Cardiac atrium fibroblast (primary cell): Measurements from ENCODE around the gene STH. TPM values are rescaled to one million over a fixed set of nuclear protein-coding genes. Genes with fewer than 3 reads are reported as not detected.

Experiments
- total RNA-seq: library from RNA; depleted of rRNA; stranded (reverse); fragments of >200 nt; gene quantifications from 2 replicates; pipeline ENCODE4 v1.2.3, GENCODE V29; 2015

Gene STH, protein sequence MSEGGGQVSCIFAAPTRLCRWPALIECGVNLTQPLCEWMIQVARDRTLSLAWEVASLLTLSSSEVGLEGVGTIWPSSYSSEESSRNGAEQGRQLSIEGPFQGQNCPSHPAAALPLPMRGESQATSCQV
- not detected in 2 replicates for total RNA-seq

GRCh38 chr17:45998987-45999899 lies at the start of gene STH:
Gene STH (plus strand): TSS chr17:45999250. CDS start chr17:45999280, 30 bp downstream.

Other genes starting within 250 kb of the STH start
- gene CRHR1, start 214.9 kb upstream of the STH start, total RNA-seq, result not detected in 2 replicates
- not detected in 2 replicates for gene SPPL2C, start 154.4 kb upstream of the STH start, total RNA-seq
- 0.18 TPM in 1 of 2 replicates, not detected in the other for gene MAPT, start 104.7 kb upstream of the STH start, total RNA-seq
- 39.5 and 47.8 TPM in 2 replicates for gene KANSL1, start 194.2 kb downstream of the STH start, total RNA-seq